ENCODE results near the gene ZMYM3.

ZMYM3 gene

GRCh38 chrX:71214152-71214551, 39.8 kb downstream of the ZMYM3 start:
- no peak for DNase-seq (ENCODE audit: low read depth)

GRCh38 chrX:71212536-71212935, 41.4 kb downstream of the ZMYM3 start:
- no peak for DNase-seq (ENCODE audit: low read depth)

GRCh38 chrX:71210816-71211215, 43.1 kb downstream of the ZMYM3 start:
- DNase-seq (ENCODE audit: low read depth): no peak

- DNase-seq (ENCODE audit: low read depth): no peak
These were observed 54.5 kb downstream of the ZMYM3 start for GRCh38 chrX:71199252-71200008.

GRCh38 chrX:71198066-71198465, 55.9 kb downstream of the ZMYM3 start:
- DNase-seq (ENCODE audit: low read depth): no peak

GRCh38 chrX:71195964-71196649, 57.8 kb downstream of the ZMYM3 start:
- no peak for DNase-seq (ENCODE audit: low read depth)

GRCh38 chrX:71191248-71191647, 62.7 kb downstream of the ZMYM3 start:
- DNase-seq (ENCODE audit: low read depth): no peak

All from activated T-cell treated with anti-CD3 and anti-CD28 coated beads for 48 hours (primary cell).